ENCODE data around the gene WSCD2.

Gene WSCD2

GRCh38 chr12:108173160-108173559 is 44.1 kb downstream of the WSCD2 start:
- DNase-seq (ENCODE audit: insufficient read length, low spot score) (no peak), FAIRE-seq (no peak)
- TF ChIP-seq POLR2A (IDR thresholded peaks at IDR 0.05; ENCODE audit: low read depth, low read length): no peak

- DNase-seq (ENCODE audit: insufficient read length, low spot score) (no peak), FAIRE-seq (no peak)
- no peak for TF ChIP-seq POLR2A (IDR thresholded peaks at IDR 0.05; ENCODE audit: low read depth, low read length)
Measured at GRCh38 chr12:108173892-108174291, 44.8 kb downstream of the WSCD2 start.

- no peak for TF ChIP-seq POLR2A (IDR thresholded peaks at IDR 0.05; ENCODE audit: low read depth, low read length)
- FAIRE-seq: no peak
- no peak for DNase-seq (ENCODE audit: insufficient read length, low spot score)
Measured at GRCh38 chr12:108174641-108175040, 45.6 kb downstream of the WSCD2 start.

- DNase-seq (ENCODE audit: insufficient read length, low spot score): no peak
- TF ChIP-seq POLR2A (IDR thresholded peaks at IDR 0.05; ENCODE audit: low read depth, low read length): no peak
- FAIRE-seq: no peak
Measured at GRCh38 chr12:108175310-108175709, 46.2 kb downstream of the WSCD2 start.

- DNase-seq (ENCODE audit: insufficient read length, low spot score) (no peak), FAIRE-seq (no peak)
- TF ChIP-seq POLR2A (IDR thresholded peaks at IDR 0.05; ENCODE audit: low read depth, low read length): no peak
Measured at GRCh38 chr12:108176292-108176691, 47.2 kb downstream of the WSCD2 start.

- no peak for TF ChIP-seq POLR2A (IDR thresholded peaks at IDR 0.05; ENCODE audit: low read depth, low read length)
- FAIRE-seq: no peak
- DNase-seq (ENCODE audit: insufficient read length, low spot score): no peak
Measured at GRCh38 chr12:108177131-108177530, 48.0 kb downstream of the WSCD2 start.

- no peak for FAIRE-seq
- DNase-seq (ENCODE audit: insufficient read length, low spot score): no peak
- no peak for TF ChIP-seq POLR2A (IDR thresholded peaks at IDR 0.05; ENCODE audit: low read depth, low read length)
Measured at GRCh38 chr12:108179305-108179704, 50.2 kb downstream of the WSCD2 start.

GRCh38 chr12:108180255-108181094 is 51.4 kb downstream of the WSCD2 start:
- DNase-seq (ENCODE audit: insufficient read length, low spot score): no peak
- no peak for TF ChIP-seq POLR2A (IDR thresholded peaks at IDR 0.05; ENCODE audit: low read depth, low read length)
- FAIRE-seq: no peak

GRCh38 chr12:108181095-108181454 is 52.0 kb downstream of the WSCD2 start:
- TF ChIP-seq POLR2A (IDR thresholded peaks at IDR 0.05; ENCODE audit: low read depth, low read length): no peak
- FAIRE-seq (no peak), DNase-seq (ENCODE audit: insufficient read length, low spot score) (no peak)

- no peak for TF ChIP-seq POLR2A (IDR thresholded peaks at IDR 0.05; ENCODE audit: low read depth, low read length)
- FAIRE-seq: no peak
- no peak for DNase-seq (ENCODE audit: insufficient read length, low spot score)
Measured at GRCh38 chr12:108182096-108182495, 53.0 kb downstream of the WSCD2 start.

- DNase-seq (ENCODE audit: insufficient read length, low spot score): no peak
- FAIRE-seq: no peak
- TF ChIP-seq POLR2A (IDR thresholded peaks at IDR 0.05; ENCODE audit: low read depth, low read length): no peak
Measured at GRCh38 chr12:108185002-108185401, 55.9 kb downstream of the WSCD2 start.

- DNase-seq (ENCODE audit: insufficient read length, low spot score) (no peak), FAIRE-seq (no peak)
Measured at GRCh38 chr12:108187831-108188230, 58.7 kb downstream of the WSCD2 start.

GRCh38 chr12:108190529-108190928 is 61.4 kb downstream of the WSCD2 start:
- TF ChIP-seq POLR2A (IDR thresholded peaks at IDR 0.05; ENCODE audit: low read depth, low read length): no peak
- FAIRE-seq: no peak
- DNase-seq (ENCODE audit: insufficient read length, low spot score): no peak

More at GRCh38 chr12:108187831-108188230, 58.7 kb downstream of the WSCD2 start:
- TF ChIP-seq POLR2A (IDR thresholded peaks at IDR 0.05; ENCODE audit: low read depth, low read length): no peak

GRCh38 chr12:108191086-108191485 is 62.0 kb downstream of the WSCD2 start:
- TF ChIP-seq POLR2A (IDR thresholded peaks at IDR 0.05; ENCODE audit: low read depth, low read length): no peak
- DNase-seq (ENCODE audit: insufficient read length, low spot score): no peak
- FAIRE-seq: no peak

- no peak for TF ChIP-seq POLR2A (IDR thresholded peaks at IDR 0.05; ENCODE audit: low read depth, low read length)
- DNase-seq (ENCODE audit: insufficient read length, low spot score) (no peak), FAIRE-seq (no peak)
Measured at GRCh38 chr12:108191938-108192337, 62.9 kb downstream of the WSCD2 start.
